ENCODE measurements around the gene MS4A18. TPM values are rescaled to one million over a fixed set of nuclear protein-coding genes. Genes with fewer than 3 reads are reported as not detected.
"Not testable (repeated sequence)": the region's sequence is repeated elsewhere in the genome, so short reads cannot be mapped to it uniquely, and the experiment has no call there.

Gene MS4A18
- total RNA-seq: not detected

- DNase-seq (ENCODE audit: low spot score): no peak
These were observed at the start of gene MS4A18 for GRCh38 chr11:60724420-60724819. Gene MS4A18 (plus strand): TSS chr11:60724720.

- DNase-seq (ENCODE audit: low spot score): not testable (repeated sequence)
These were observed 46.3 kb upstream of the MS4A18 start for GRCh38 chr11:60678231-60678630.

GRCh38 chr11:60679879-60680278 lies 44.6 kb upstream of the MS4A18 start:
- DNase-seq (ENCODE audit: low spot score): no peak

- DNase-seq (ENCODE audit: low spot score): no peak
These were observed 43.9 kb upstream of the MS4A18 start for GRCh38 chr11:60680455-60681119.

- DNase-seq (ENCODE audit: low spot score): not testable (repeated sequence)
These were observed 40.0 kb upstream of the MS4A18 start for GRCh38 chr11:60684541-60684848.

DNA sequence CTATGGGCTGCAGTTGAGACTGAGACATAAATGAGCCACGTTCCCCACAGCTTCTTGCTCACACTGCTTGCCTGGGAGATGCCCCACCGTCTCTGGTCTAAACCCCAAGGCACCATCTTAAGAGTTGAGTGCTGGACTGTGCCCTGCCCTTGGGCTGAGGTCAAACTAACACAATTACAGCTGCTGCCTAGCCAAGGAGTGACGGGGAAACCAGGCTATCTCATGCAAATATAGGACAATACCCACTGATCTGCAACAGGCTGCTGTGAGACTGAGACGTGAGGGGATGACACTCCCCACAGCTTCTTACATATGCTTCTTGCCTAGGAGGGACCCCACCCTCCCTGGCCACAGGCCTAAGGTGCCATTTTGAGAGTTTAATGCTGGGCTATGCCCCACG lies 32.9 kb upstream of the MS4A18 start:
- DNase-seq (ENCODE audit: low spot score): no peak

- peak; percentile 63 for DNase-seq (ENCODE audit: low spot score)
These were observed 25.2 kb upstream of the MS4A18 start, which contains the start of gene MS4A8 for GRCh38 chr11:60699284-60699691. Gene MS4A8 (plus strand): TSS chr11:60699612. CDS start chr11:60700861, 1,249 bp downstream.

DNA sequence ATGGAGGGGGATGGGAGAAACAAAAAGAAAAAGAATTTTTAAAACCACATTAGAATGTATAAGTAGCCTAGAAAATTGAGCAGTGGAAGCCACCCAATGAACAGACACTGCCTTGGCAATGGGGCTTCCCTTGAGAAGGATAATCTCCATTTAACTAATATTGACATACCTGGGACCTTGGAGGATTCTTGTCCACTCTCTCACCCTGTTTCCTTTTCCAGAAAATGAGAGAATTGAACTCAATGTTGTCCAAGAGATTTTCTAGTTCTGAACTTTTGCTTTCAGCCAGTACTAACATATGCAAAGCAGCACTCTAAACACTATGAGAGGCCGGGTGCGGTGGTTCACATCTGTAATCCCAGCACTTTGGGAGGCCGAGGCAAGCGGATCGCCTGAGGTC lies 24.6 kb upstream of the MS4A18 start:
- DNase-seq (ENCODE audit: low spot score): no peak

DNA sequence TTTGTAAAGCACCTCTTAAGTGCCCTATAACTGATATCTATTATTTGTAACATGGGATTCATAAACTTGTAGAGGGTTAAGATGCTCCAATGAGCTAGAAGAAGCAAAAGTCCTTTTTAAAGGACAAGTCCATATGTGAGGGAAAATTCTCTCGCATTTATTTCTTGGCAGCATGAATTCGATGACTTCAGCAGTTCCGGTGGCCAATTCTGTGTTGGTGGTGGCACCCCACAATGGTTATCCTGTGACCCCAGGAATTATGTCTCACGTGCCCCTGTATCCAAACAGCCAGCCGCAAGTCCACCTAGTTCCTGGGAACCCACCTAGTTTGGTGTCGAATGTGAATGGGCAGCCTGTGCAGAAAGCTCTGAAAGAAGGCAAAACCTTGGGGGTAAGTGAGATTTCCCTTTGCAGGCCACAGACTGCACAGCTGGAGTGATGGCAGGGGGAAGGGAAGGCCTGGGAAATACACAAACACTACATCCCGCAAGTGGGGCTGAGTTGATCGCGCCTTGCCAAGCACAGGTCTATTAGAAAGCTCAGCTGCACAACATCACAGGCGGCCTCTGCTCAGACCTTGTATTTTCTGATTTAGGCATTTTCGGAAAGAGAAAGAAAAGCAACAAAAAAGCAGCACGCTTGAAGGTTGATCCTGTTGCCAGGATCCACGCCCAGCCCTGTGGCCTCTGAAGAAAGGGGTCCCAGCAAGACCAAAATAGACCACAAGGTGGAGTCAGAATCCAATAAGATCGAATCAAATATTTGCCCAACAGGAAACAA lies 23.6 kb upstream of the MS4A18 start:
- peak; percentile 31 for DNase-seq (ENCODE audit: low spot score)

GRCh38 chr11:60701469-60701818 lies 23.1 kb upstream of the MS4A18 start:
- DNase-seq (ENCODE audit: low spot score): no peak

- DNase-seq (ENCODE audit: low spot score): no peak
These were observed 21.1 kb upstream of the MS4A18 start for GRCh38 chr11:60703374-60703773.

- no peak for DNase-seq (ENCODE audit: low spot score)
These were observed 18.6 kb upstream of the MS4A18 start for GRCh38 chr11:60705895-60706294.

GRCh38 chr11:60706931-60707330 lies 17.6 kb upstream of the MS4A18 start:
- DNase-seq (ENCODE audit: low spot score): no peak

GRCh38 chr11:60710482-60710881 lies 14.0 kb upstream of the MS4A18 start:
- DNase-seq (ENCODE audit: low spot score): no peak

- peak; percentile 40 for DNase-seq (ENCODE audit: low spot score)
These were observed 13.2 kb upstream of the MS4A18 start for GRCh38 chr11:60711276-60711675.

GRCh38 chr11:60713423-60713822 lies 11.1 kb upstream of the MS4A18 start:
- not testable (repeated sequence) for DNase-seq (ENCODE audit: low spot score)

DNA sequence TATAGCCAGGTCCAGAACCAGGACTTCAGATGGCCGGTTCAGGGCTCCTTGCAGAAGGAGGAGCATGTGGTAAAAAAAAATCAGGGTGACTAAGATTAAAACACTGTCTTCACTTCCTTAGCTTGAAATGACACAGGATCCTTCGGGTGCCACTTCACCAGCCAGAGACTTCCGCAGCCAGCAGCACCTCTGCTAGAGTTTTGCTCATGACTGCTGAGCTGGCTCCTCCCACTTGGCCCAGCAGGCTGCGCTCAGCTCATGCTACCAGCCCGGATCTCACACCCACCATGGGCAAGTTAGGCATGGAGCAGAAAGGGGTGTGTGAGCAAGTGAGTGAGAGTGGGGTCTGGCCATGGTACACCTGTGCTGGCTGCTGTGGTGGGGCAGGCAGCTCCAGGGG lies 6.6 kb upstream of the MS4A18 start:
- DNase-seq (ENCODE audit: low spot score): no peak

DNA sequence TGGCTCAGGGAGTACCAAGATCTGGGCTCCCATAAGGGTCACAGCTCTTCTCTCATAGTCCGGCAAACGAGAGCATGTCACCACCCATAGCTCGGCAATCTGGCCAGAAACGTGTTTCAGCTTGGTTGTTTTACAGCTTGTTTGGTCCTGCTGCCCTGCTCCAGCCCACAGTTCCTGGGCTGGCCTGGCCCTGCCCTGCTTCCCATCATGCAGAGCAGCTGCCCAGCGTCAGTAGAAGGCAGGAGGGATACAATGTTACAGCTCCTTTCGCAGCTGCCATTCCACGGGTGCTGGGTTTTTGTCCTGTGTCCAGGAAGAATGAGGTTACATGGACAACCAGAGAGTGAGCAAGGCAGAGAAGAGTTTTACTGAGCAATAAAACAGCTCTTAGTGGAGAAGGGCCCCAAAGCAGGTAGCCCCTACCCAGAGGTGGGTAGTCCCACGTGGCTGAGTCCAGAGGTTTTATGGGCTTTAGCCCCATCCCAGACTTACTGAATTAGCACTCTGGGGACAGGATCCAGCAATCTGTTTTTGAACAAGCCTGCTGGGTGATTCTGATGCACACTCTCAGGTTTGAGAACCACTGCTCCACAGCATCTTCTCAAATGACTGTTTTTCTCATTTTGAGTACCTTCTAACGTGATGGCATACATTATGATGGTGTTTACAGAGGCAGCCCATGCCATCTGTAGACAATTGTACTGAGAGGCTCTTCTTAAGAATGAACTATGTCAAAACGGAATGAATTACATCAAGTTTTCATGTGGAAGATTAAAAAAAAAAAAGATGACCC lies 5.8 kb upstream of the MS4A18 start:
- no peak for DNase-seq (ENCODE audit: low spot score)

DNA sequence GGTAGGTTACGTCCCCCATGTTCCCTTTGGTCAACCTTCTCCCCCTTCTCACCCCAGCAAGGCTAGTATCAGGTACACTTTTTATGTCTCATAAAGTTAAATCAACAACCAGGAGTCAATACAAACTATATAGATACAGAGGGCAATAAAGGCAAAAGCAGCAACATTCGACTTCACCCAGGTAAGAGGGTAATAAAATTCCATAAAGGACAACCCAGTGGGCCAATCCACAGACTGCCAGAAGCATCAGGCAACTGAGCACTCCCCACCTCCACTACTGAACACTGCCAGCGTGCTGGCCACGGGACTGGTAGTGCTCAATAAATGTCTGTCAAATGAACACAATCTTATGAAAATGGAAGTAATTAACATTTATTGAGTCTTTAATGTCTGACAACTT lies 5.1 kb upstream of the MS4A18 start:
- no peak for DNase-seq (ENCODE audit: low spot score)

DNA sequence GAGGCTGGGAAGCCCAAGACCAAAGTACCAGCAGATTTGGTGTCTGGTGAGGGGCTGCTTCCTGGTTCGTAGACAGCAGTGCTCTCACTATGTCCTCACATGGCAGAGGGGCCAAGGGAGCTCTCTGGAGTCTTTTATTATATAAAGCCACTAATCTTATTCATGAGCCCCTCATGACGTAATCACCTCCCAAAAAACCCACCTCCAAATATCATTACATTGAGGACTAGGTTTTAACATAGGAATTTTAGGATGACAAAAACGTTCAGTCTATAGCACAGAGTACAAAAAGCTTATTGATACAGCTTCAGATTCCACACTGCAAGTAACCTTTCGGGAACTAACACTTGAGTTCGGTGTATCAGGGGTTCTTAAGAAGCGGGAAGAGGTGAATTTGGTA lies 4.1 kb upstream of the MS4A18 start:
- DNase-seq (ENCODE audit: low spot score): no peak

GRCh38 chr11:60725592-60725991 lies 1.1 kb downstream of the MS4A18 start:
- DNase-seq (ENCODE audit: low spot score): no peak

DNA sequence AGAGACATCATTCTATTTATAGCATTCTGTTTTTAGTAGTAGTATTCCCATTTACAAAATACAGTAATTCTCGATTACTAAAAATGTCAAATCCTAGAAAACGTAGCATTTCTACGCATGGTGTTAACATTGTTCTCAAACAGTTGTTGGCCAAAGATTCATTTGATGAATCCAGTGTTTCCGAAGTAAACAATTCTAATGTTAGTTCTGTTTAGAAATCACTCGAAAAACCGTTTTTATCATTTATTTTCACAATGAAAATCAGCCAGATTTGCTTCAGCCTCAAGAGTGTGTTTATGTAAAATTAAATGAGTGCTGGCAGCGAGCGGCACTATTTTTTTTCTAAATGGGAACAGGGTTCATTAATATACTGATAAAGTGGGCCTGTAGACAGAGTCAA lies 7.1 kb downstream of the MS4A18 start:
- DNase-seq (ENCODE audit: low spot score): no peak

GRCh38 chr11:60734279-60734678 lies 9.8 kb downstream of the MS4A18 start:
- DNase-seq (ENCODE audit: low spot score): no peak
